H9 (cell line): Measurements from ENCODE around the gene FASTKD2. TPM values are rescaled to one million over a fixed set of nuclear protein-coding genes. Genes with fewer than 3 reads are reported as not detected.

ENCODE experiments used
- DNase-seq: peaks from one replicate; pipeline ENCODE4 v3.0.0-alpha.2; 2017
- H2AFZ ChIP-seq: one replicate; pipeline ENCODE4 v1.6.1; 2013; ENCODE audit warnings: mild to moderate bottlenecking, low read length, control low read depth, moderate library complexity
- H2AK5ac ChIP-seq: 2 replicates; pipeline ENCODE4 v1.6.1; 2013; ENCODE audit warnings: low read length, control low read depth, mixed read lengths; ENCODE audit not compliant: insufficient read length
- H2BK120ac ChIP-seq: one replicate; pipeline ENCODE4 v1.6.1; 2013; ENCODE audit warnings: low read depth, mild to moderate bottlenecking, low read length, control low read depth, inconsistent platforms; ENCODE audit not compliant: poor library complexity, severe bottlenecking
- H2BK12ac ChIP-seq: 2 replicates; pipeline ENCODE4 v1.6.1; 2013; ENCODE audit warnings: low read length, control low read depth, mixed read lengths, low read depth; ENCODE audit not compliant: insufficient read length
- H2BK15ac ChIP-seq: 2 replicates; pipeline ENCODE4 v1.6.1; 2013; ENCODE audit warnings: low read depth, low read length, control low read depth
- H2BK20ac ChIP-seq: one replicate; pipeline ENCODE4 v1.6.1; 2013; ENCODE audit warnings: low read depth, mild to moderate bottlenecking, low read length, control low read depth, inconsistent platforms; ENCODE audit not compliant: poor library complexity, severe bottlenecking
- H2BK5ac ChIP-seq: 2 replicates; pipeline ENCODE4 v1.6.1; 2013; ENCODE audit warnings: low read length, control low read depth, mixed read lengths; ENCODE audit not compliant: insufficient read length
- H3K14ac ChIP-seq: 2 replicates; pipeline ENCODE4 v1.6.1; 2013; ENCODE audit warnings: low read length, control low read depth; ENCODE audit not compliant: insufficient read depth
- H3K18ac ChIP-seq: 2 replicates; pipeline ENCODE4 v1.6.1; 2013; ENCODE audit warnings: low read depth, mild to moderate bottlenecking, mixed read lengths, low read length, control low read depth; ENCODE audit not compliant: insufficient read length
- H3K23ac ChIP-seq: 2 replicates; pipeline ENCODE4 v1.6.1; 2013; ENCODE audit warnings: low read length, control low read depth, mixed read lengths, low read depth; ENCODE audit not compliant: insufficient read length
- H3K23me2 ChIP-seq: 2 replicates; pipeline ENCODE4 v1.6.1; 2013; ENCODE audit warnings: low read depth, mild to moderate bottlenecking, mixed read lengths, low read length, control low read depth; ENCODE audit not compliant: insufficient read length, poor library complexity, severe bottlenecking
- H3K27ac ChIP-seq: 2 replicates; pipeline ENCODE4 v1.5.1; 2013; ENCODE audit warnings: low read length, control low read depth, mixed read lengths, low read depth; ENCODE audit not compliant: insufficient read length
- H3K27me3 ChIP-seq: 2 replicates; pipeline ENCODE4 v1.6.1; 2013; ENCODE audit warnings: low read length, control low read depth, inconsistent platforms; ENCODE audit not compliant: insufficient read depth
- H3K4ac ChIP-seq: 2 replicates; pipeline ENCODE4 v1.6.1; 2013; ENCODE audit warnings: low read depth, mild to moderate bottlenecking, control low read depth, inconsistent platforms, low read length, moderate library complexity
- H3K4me1 ChIP-seq: 2 replicates; pipeline ENCODE4 v1.6.1; 2013; ENCODE audit warnings: low read length, control low read depth, inconsistent platforms; ENCODE audit not compliant: insufficient read depth
- H3K4me2 ChIP-seq: 2 replicates; pipeline ENCODE4 v1.6.1; 2013; ENCODE audit warnings: low read length, control low read depth, mixed read lengths; ENCODE audit not compliant: insufficient read length, insufficient read depth
- H3K56ac ChIP-seq: 2 replicates; pipeline ENCODE4 v1.6.1; 2013; ENCODE audit warnings: low read depth, mild to moderate bottlenecking, mixed read lengths, low read length, control low read depth; ENCODE audit not compliant: insufficient read length
- H3K79me1 ChIP-seq: 2 replicates; pipeline ENCODE4 v1.6.1; 2013; ENCODE audit warnings: low read depth, mild to moderate bottlenecking, moderate library complexity, low read length, control low read depth, inconsistent platforms; ENCODE audit not compliant: insufficient read depth, poor library complexity, severe bottlenecking
- H3K79me2 ChIP-seq: 2 replicates; pipeline ENCODE4 v1.6.1; 2013; ENCODE audit warnings: low read length, control low read depth, inconsistent platforms; ENCODE audit not compliant: insufficient read depth
- H3K9ac ChIP-seq: 2 replicates; pipeline ENCODE4 v1.6.1; 2013; ENCODE audit warnings: low read length, control low read depth, mixed read lengths; ENCODE audit not compliant: insufficient read length; ENCODE audit errors: extremely low read depth
- H3K9me3 ChIP-seq: one replicate; pipeline ENCODE4 v1.6.1; 2013; ENCODE audit warnings: low read depth, low read length, inconsistent platforms; ENCODE audit not compliant: control insufficient read depth
- H3T11ph ChIP-seq: one replicate; pipeline ENCODE4 v1.6.1; 2013; ENCODE audit warnings: mild to moderate bottlenecking, low read length, control low read depth, inconsistent platforms
- H4K20me1 ChIP-seq: one replicate; pipeline ENCODE4 v1.6.1; 2013; ENCODE audit not compliant: control insufficient read depth, insufficient read length, insufficient read depth
- H4K5ac ChIP-seq: 2 replicates; pipeline ENCODE4 v1.6.1; 2013; ENCODE audit warnings: low read depth, mild to moderate bottlenecking, mixed read lengths, low read length, control low read depth; ENCODE audit not compliant: insufficient read length
- H4K8ac ChIP-seq: replicated peaks from 2 replicates; pipeline ENCODE4 v1.6.1; 2013; ENCODE audit warnings: low read length, control low read depth, mixed read lengths, low read depth; ENCODE audit not compliant: insufficient read length
- H4K91ac ChIP-seq: 2 replicates; pipeline ENCODE4 v1.6.1; 2013; ENCODE audit warnings: low read depth, mild to moderate bottlenecking, moderate library complexity, mixed read lengths, low read length, control low read depth; ENCODE audit not compliant: insufficient read length
- H3K27ac Mint-ChIP-seq, 3 experiments: 2 replicates in 2 of 3; 3 replicates in 1 of 3; pipeline ENCODE4 v1.8.0; 2020 to 2021; ENCODE audit warnings: mixed read lengths in 3 of 3, mild to moderate bottlenecking in 1 of 3, moderate library complexity in 1 of 3
- H3K27me3 Mint-ChIP-seq: 2 replicates; pipeline ENCODE4 v1.8.0; 2021; ENCODE audit warnings: low read depth, mild to moderate bottlenecking, moderate library complexity, mixed read lengths
- H3K36me3 Mint-ChIP-seq, 3 experiments: 2 replicates in 2 of 3; 3 replicates in 1 of 3; pipeline ENCODE4 v1.8.0; 2020 to 2021; ENCODE audit warnings: low read depth in 3 of 3, mixed read lengths in 3 of 3; ENCODE audit not compliant: insufficient read depth in 1 of 3
- H3K4me1 Mint-ChIP-seq, 2 experiments: 2 replicates each; pipeline ENCODE4 v1.8.0; 2020; ENCODE audit warnings: mixed read lengths in 2 of 2
- H3K4me3 Mint-ChIP-seq, 2 experiments: 2 replicates in 1 of 2; 3 replicates in 1 of 2; pipeline ENCODE4 v1.8.0; 2020 to 2021; ENCODE audit warnings: mild to moderate bottlenecking in 2 of 2, mixed read lengths in 2 of 2, moderate library complexity in 1 of 2
- H3K9me3 Mint-ChIP-seq, 2 experiments: 2 replicates in 1 of 2; 3 replicates in 1 of 2; pipeline ENCODE4 v1.8.0; 2020; ENCODE audit warnings: mild to moderate bottlenecking in 2 of 2, mixed read lengths in 2 of 2, moderate library complexity in 1 of 2
- total RNA-seq: library from RNA; stranded (reverse); gene quantifications from 2 replicates; pipeline ENCODE4 v1.2.1, GENCODE V29; 2021
- TF ChIP-seq, protein P1 (sequence below): fragments of 200-600 bp; sonication (generic); conservative IDR thresholded peaks from 3 replicates; pipeline ENCODE4 v1.8.0; 2021; ENCODE audit warnings: antibody characterized with exemption, mild to moderate bottlenecking

The FASTKD2 gene
- total RNA-seq, 1 experiment from 2014 or later: 39.2 TPM

- H3K4me3 Mint-ChIP-seq: no peak overlapping the region
- H3K4me1 Mint-ChIP-seq: no peaks in the 10 kb centered on the region
- TF ChIP-seq, protein P1, sequence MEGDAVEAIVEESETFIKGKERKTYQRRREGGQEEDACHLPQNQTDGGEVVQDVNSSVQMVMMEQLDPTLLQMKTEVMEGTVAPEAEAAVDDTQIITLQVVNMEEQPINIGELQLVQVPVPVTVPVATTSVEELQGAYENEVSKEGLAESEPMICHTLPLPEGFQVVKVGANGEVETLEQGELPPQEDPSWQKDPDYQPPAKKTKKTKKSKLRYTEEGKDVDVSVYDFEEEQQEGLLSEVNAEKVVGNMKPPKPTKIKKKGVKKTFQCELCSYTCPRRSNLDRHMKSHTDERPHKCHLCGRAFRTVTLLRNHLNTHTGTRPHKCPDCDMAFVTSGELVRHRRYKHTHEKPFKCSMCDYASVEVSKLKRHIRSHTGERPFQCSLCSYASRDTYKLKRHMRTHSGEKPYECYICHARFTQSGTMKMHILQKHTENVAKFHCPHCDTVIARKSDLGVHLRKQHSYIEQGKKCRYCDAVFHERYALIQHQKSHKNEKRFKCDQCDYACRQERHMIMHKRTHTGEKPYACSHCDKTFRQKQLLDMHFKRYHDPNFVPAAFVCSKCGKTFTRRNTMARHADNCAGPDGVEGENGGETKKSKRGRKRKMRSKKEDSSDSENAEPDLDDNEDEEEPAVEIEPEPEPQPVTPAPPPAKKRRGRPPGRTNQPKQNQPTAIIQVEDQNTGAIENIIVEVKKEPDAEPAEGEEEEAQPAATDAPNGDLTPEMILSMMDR: no peak
- no peak overlapping the region for H3K23ac ChIP-seq
- no peak overlapping the region for H4K5ac ChIP-seq
- H2BK120ac ChIP-seq: no peak overlapping the region
- no peak overlapping the region for H2BK5ac ChIP-seq
- no peaks in the 10 kb centered on the region for H3K9me3 ChIP-seq
- H4K91ac ChIP-seq: no peak overlapping the region
- H3K79me1 ChIP-seq: no peaks in the 10 kb centered on the region
- no peaks in the 10 kb centered on the region for H4K20me1 ChIP-seq
- no peaks in the 10 kb centered on the region; the same call in 1 of the 2 replicates for H3K79me2 ChIP-seq
- no peak overlapping the region for H3K18ac ChIP-seq
- DNase-seq: no peak
- H2AK5ac ChIP-seq: no peak overlapping the region
- no peak overlapping the region for H2BK12ac ChIP-seq
- H2BK20ac ChIP-seq: no peak overlapping the region
- H4K8ac ChIP-seq: no peak overlapping the region
- H3K27ac ChIP-seq: no peak overlapping the region
- H3K4ac ChIP-seq: no peak overlapping the region
- H3K56ac ChIP-seq: no peak overlapping the region
- H3K9ac ChIP-seq: no peak overlapping the region
- no peak overlapping the region for H2BK15ac ChIP-seq
- no peak overlapping the region for H3T11ph ChIP-seq
- H3K4me2 ChIP-seq: no peak overlapping the region
- peaks cover 70 to 92% (median 80%) of the 10 kb centered on the region in 3 experiments for H3K36me3 Mint-ChIP-seq
- no peak overlapping the region for H2AFZ ChIP-seq
- no peaks in the 10 kb centered on the region for H3K27me3 ChIP-seq
- peaks cover 12 to 19% of the 10 kb centered on the region in 2 experiments; a peak in 4 of 5 replicates for H3K9me3 Mint-ChIP-seq
- no peaks in the 10 kb centered on the region for H3K27me3 Mint-ChIP-seq
- H3K27ac Mint-ChIP-seq: no peak overlapping the region
- H3K14ac ChIP-seq: no peak overlapping the region
- no peaks in the 10 kb centered on the region for H3K23me2 ChIP-seq
- H3K4me1 ChIP-seq: no peaks in the 10 kb centered on the region
Observed at GRCh38 chr2:206776432-206776831, 11.0 kb downstream of the FASTKD2 start.
